Epithelial cell of prostate (primary cell): ENCODE data around the gene LDLRAD2.

ENCODE experiments used
- DNase-seq: peaks from one replicate; pipeline ENCODE4 v3.0.0-alpha.2; 2011; ENCODE audit warnings: low read depth, low spot score
- H3K27ac ChIP-seq: fragments of 450-650 bp; 2 replicates; pipeline ENCODE4 v1.5.1; 2017; ENCODE audit warnings: mild to moderate bottlenecking

Gene LDLRAD2

GRCh38 chr1:21839337-21840037 is 27.4 kb downstream of the LDLRAD2 start:
- no peak overlapping the region for H3K27ac ChIP-seq

GRCh38 chr1:21840981-21841380 is 28.9 kb downstream of the LDLRAD2 start:
- no peak for DNase-seq
- no peak overlapping the region for H3K27ac ChIP-seq

More at GRCh38 chr1:21839337-21840037, 27.4 kb downstream of the LDLRAD2 start:
- DNase-seq = no peak

GRCh38 chr1:21841852-21842466 is 29.9 kb downstream of the LDLRAD2 start:
- H3K27ac ChIP-seq = no peak overlapping the region
- no peak for DNase-seq

GRCh38 chr1:21842606-21843162 is 30.6 kb downstream of the LDLRAD2 start:
- H3K27ac ChIP-seq = no peak overlapping the region
- DNase-seq = no peak

- no peak overlapping the region for H3K27ac ChIP-seq
Observed at GRCh38 chr1:21843208-21843607, 31.1 kb downstream of the LDLRAD2 start.

GRCh38 chr1:21843996-21844395 is 31.9 kb downstream of the LDLRAD2 start:
- no peak for DNase-seq
- H3K27ac ChIP-seq = no peak overlapping the region

More at GRCh38 chr1:21843208-21843607, 31.1 kb downstream of the LDLRAD2 start:
- no peak for DNase-seq

- no peak for DNase-seq
- no peak overlapping the region for H3K27ac ChIP-seq
Observed at GRCh38 chr1:21845646-21846641, 33.9 kb downstream of the LDLRAD2 start.

GRCh38 chr1:21847223-21848205 is 35.4 kb downstream of the LDLRAD2 start:
- DNase-seq = no peak
- no peak overlapping the region for H3K27ac ChIP-seq

GRCh38 chr1:21848524-21849174 is 36.6 kb downstream of the LDLRAD2 start:
- DNase-seq = no peak
- no peak overlapping the region for H3K27ac ChIP-seq

- no peak overlapping the region for H3K27ac ChIP-seq
- no peak for DNase-seq
Observed at GRCh38 chr1:21849909-21850576, 38.0 kb downstream of the LDLRAD2 start.

- no peak overlapping the region for H3K27ac ChIP-seq
- no peak for DNase-seq
Observed at GRCh38 chr1:21851430-21852250, 39.6 kb downstream of the LDLRAD2 start.

- no peak for DNase-seq
- H3K27ac ChIP-seq = no peak overlapping the region
Observed at GRCh38 chr1:21852282-21853130, 40.4 kb downstream of the LDLRAD2 start.

GRCh38 chr1:21853131-21853427 is 41.0 kb downstream of the LDLRAD2 start:
- no peak for DNase-seq
- H3K27ac ChIP-seq = no peak overlapping the region

- no peak overlapping the region for H3K27ac ChIP-seq
- DNase-seq = no peak
Observed at GRCh38 chr1:21854090-21854750, 42.2 kb downstream of the LDLRAD2 start.

- DNase-seq = no peak
- no peak overlapping the region for H3K27ac ChIP-seq
Observed at GRCh38 chr1:21854751-21855131, 42.7 kb downstream of the LDLRAD2 start.
